Osteocyte (in vitro differentiated cells): ENCODE measurements around the gene MBD2. TPM values are rescaled to one million over a fixed set of nuclear protein-coding genes. Genes with fewer than 3 reads are reported as not detected.

Source experiments
- DNase-seq: peaks from one replicate; pipeline ENCODE4 v3.0.0; 2021; ENCODE audit warnings: mixed read lengths; ENCODE audit not compliant: unreplicated experiment; ENCODE audit errors: extremely low spot score
- H3K27ac Mint-ChIP-seq: one replicate; pipeline ENCODE4 v1.8.0; 2021; ENCODE audit warnings: mild to moderate bottlenecking, mixed read lengths; ENCODE audit not compliant: unreplicated experiment
- H3K27me3 Mint-ChIP-seq: one replicate; pipeline ENCODE4 v1.8.0; 2021; ENCODE audit warnings: mixed read lengths; ENCODE audit not compliant: unreplicated experiment
- H3K36me3 Mint-ChIP-seq: one replicate; pipeline ENCODE4 v1.8.0; 2021; ENCODE audit warnings: mixed read lengths; ENCODE audit not compliant: unreplicated experiment
- H3K4me1 Mint-ChIP-seq: one replicate; pipeline ENCODE4 v1.8.0; 2021; ENCODE audit warnings: mixed read lengths; ENCODE audit not compliant: unreplicated experiment
- H3K4me3 Mint-ChIP-seq: one replicate; pipeline ENCODE4 v1.8.0; 2021; ENCODE audit warnings: mild to moderate bottlenecking, moderate library complexity, mixed read lengths; ENCODE audit not compliant: unreplicated experiment
- H3K9me3 Mint-ChIP-seq: one replicate; pipeline ENCODE4 v1.8.0; 2021; ENCODE audit warnings: mixed read lengths; ENCODE audit not compliant: unreplicated experiment
- CTCF ChIP-seq: fragments of 200-600 bp; sonication (generic); IDR thresholded peaks from 2 replicates; pipeline ENCODE4 v1.5.0; 2021; ENCODE audit warnings: antibody characterized with exemption, mild to moderate bottlenecking, moderate library complexity
- total RNA-seq: library from RNA; stranded (reverse); gene quantifications from 2 replicates; pipeline ENCODE4 v1.2.1, GENCODE V29; 2021

Gene MBD2
- total RNA-seq, 1 donor from 2014 or later = 58.3 TPM

- no peak for TF ChIP-seq CTCF
- H3K27ac Mint-ChIP-seq = no peak overlapping the region
These were observed 37.1 kb downstream of the MBD2 start for GRCh38 chr18:54187372-54187771.

GRCh38 chr18:54184836-54185235 is 39.6 kb downstream of the MBD2 start:
- Mint-ChIP-seq H3K27me3 (no peaks in the 10 kb centered on the region), H3K27ac (no peak overlapping the region), H3K4me3 (no peak overlapping the region), H3K36me3 (peaks cover 13% of the 10 kb centered on the region), H3K9me3 (no peaks in the 10 kb centered on the region), H3K4me1 (peaks cover 4% of the 10 kb centered on the region)
- TF ChIP-seq CTCF = no peak
- no peak for DNase-seq

More at GRCh38 chr18:54187372-54187771, 37.1 kb downstream of the MBD2 start:
- no peaks in the 10 kb centered on the region for H3K9me3 Mint-ChIP-seq
- DNase-seq = no peak
- H3K4me1 Mint-ChIP-seq = peaks cover 4% of the 10 kb centered on the region
- H3K27me3 Mint-ChIP-seq = no peaks in the 10 kb centered on the region
- H3K4me3 Mint-ChIP-seq = no peak overlapping the region
- peaks cover 17% of the 10 kb centered on the region for H3K36me3 Mint-ChIP-seq

- TF ChIP-seq CTCF = no peak
- Mint-ChIP-seq H3K27ac (no peak overlapping the region), H3K4me3 (no peak overlapping the region), H3K27me3 (no peaks in the 10 kb centered on the region), H3K4me1 (peaks cover 4% of the 10 kb centered on the region), H3K36me3 (peaks cover 13% of the 10 kb centered on the region), H3K9me3 (no peaks in the 10 kb centered on the region)
- DNase-seq = no peak
These were observed 41.1 kb downstream of the MBD2 start for GRCh38 chr18:54183390-54183789.

GRCh38 chr18:54181856-54182602 is 42.4 kb downstream of the MBD2 start:
- H3K4me3 Mint-ChIP-seq = no peak overlapping the region
- peaks cover 13% of the 10 kb centered on the region for H3K36me3 Mint-ChIP-seq
- peaks cover 4% of the 10 kb centered on the region for H3K4me1 Mint-ChIP-seq
- H3K27ac Mint-ChIP-seq = no peak overlapping the region
- no peak for DNase-seq
- H3K9me3 Mint-ChIP-seq = no peaks in the 10 kb centered on the region
- H3K27me3 Mint-ChIP-seq = no peaks in the 10 kb centered on the region
- no peak for TF ChIP-seq CTCF

- Mint-ChIP-seq H3K9me3 (no peaks in the 10 kb centered on the region), H3K27me3 (no peaks in the 10 kb centered on the region), H3K4me3 (no peak overlapping the region), H3K27ac (no peak overlapping the region), H3K4me1 (peaks cover 17% of the 10 kb centered on the region), H3K36me3 (peaks cover 22% of the 10 kb centered on the region)
- DNase-seq = no peak
- TF ChIP-seq CTCF = no peak
These were observed 50.4 kb downstream of the MBD2 start for GRCh38 chr18:54173980-54174630.
